ENCODE results near the gene FSIP1. TPM values are rescaled to one million over a fixed set of nuclear protein-coding genes. Genes with fewer than 3 reads are reported as not detected.

Gene FSIP1
- total and polyA plus RNA-seq, 9 of the 15 experiments (the other 6 are each of a cell fraction or from before 2014, with no cell fraction given): 0.07 to 0.51 (median 0.29) TPM

DNA sequence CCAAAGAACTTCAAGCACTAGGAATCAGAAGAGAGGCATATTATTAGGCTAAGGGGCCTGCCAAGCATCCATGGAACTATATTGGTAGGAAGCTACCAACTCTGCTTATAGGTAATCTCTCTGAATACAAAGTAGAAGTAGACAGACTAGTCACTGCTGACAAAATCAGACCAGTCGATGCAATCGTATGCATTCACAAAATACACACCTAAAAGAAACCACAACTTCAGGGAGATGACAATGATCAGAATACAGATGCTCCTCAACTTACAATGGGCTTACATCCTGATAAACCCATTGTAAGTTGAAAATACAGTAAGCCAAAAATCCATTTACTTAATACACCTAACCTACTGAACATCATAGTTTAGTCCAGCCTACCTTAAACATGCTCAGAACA, 94.7 kb downstream of the FSIP1 start:
- Histone ChIP-seq H3K27ac (ENCODE audit: extremely low read depth, low read depth, low read length) (no peak overlapping the region), H3K9me1 (ENCODE audit: control insufficient read depth, insufficient read depth, low read length) (no peaks in the 10 kb centered on the region), H3K9me3 (replicated peaks; ENCODE audit: control insufficient read depth, insufficient read depth, low read depth, low read length) (no peaks in the 10 kb centered on the region), H3K4me3 (no peak overlapping the region), H2AFZ (ENCODE audit: low read depth, low read length) (no peak overlapping the region), H3K27me3 (ENCODE audit: control insufficient read depth in 2 of 2, insufficient read depth in 2 of 2, low read length in 2 of 2) (no peaks in the 10 kb centered on the region), H3K9ac (ENCODE audit: insufficient read depth in 1 of 2, low read depth in 2 of 2, low read length in 2 of 2) (no peak overlapping the region), H3K4me2 (ENCODE audit: insufficient read depth, low read length) (no peak overlapping the region), H3K4me1 (replicated peaks in 1 of 2; ENCODE audit: control insufficient read depth in 2 of 2, insufficient read depth in 2 of 2, low read length in 2 of 2) (peaks cover 0 to 3% of the 10 kb centered on the region in 2 experiments; a peak in 2 of 5 replicates), H3K36me3 (ENCODE audit: control insufficient read depth, insufficient read depth, low read length) (no peaks in the 10 kb centered on the region), H4K20me1 (replicated peaks; ENCODE audit: control insufficient read depth, insufficient read depth, low read length) (no peaks in the 10 kb centered on the region), H3K79me2 (ENCODE audit: control insufficient read depth, insufficient read depth, low read length) (no peaks in the 10 kb centered on the region)
- 11% methylated on average over 2 of the region's 2 CpGs for WGBS (ENCODE audit: insufficient coverage, low coverage, missing lambda C conversion rate)
- ATAC-seq: no peak
- ChIA-PET POLR2A (interaction anchor here (0.7 kb wide), 1 partner anchor 56 kb away, joined by 3 read pairs; no protein-coding TSS in a partner anchor), CTCF (ENCODE audit: low intra/inter-chr PET ratio) (interaction anchor here (3.1 kb wide), 1 partner anchor 69 kb away, joined by 59 read pairs; no protein-coding TSS in a partner anchor)
- FAIRE-seq: no peak
- no TSS peak for BruUV-seq (replicated peaks)
- TF ChIP-seq, protein P1, sequence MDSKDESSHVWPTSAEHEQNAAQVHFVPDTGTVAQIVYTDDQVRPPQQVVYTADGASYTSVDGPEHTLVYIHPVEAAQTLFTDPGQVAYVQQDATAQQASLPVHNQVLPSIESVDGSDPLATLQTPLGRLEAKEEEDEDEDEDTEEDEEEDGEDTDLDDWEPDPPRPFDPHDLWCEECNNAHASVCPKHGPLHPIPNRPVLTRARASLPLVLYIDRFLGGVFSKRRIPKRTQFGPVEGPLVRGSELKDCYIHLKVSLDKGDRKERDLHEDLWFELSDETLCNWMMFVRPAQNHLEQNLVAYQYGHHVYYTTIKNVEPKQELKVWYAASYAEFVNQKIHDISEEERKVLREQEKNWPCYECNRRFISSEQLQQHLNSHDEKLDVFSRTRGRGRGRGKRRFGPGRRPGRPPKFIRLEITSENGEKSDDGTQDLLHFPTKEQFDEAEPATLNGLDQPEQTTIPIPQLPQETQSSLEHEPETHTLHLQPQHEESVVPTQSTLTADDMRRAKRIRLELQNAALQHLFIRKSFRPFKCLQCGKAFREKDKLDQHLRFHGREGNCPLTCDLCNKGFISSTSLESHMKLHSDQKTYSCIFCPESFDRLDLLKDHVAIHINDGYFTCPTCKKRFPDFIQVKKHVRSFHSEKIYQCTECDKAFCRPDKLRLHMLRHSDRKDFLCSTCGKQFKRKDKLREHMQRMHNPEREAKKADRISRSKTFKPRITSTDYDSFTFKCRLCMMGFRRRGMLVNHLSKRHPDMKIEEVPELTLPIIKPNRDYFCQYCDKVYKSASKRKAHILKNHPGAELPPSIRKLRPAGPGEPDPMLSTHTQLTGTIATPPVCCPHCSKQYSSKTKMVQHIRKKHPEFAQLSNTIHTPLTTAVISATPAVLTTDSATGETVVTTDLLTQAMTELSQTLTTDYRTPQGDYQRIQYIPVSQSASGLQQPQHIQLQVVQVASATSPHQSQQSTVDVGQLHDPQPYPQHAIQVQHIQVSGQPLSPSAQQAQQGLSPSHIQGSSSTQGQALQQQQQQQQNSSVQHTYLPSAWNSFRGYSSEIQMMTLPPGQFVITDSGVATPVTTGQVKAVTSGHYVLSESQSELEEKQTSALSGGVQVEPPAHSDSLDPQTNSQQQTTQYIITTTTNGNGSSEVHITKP (IDR thresholded peaks at IDR 0.05; ENCODE audit: partially characterized antibody): peak; percentile 34
- no peak for TF ChIP-seq MTF1 (CRISPR knock-in tag; IDR thresholded peaks at IDR 0.05; ENCODE audit: borderline replicate concordance)
- no peak for DNase-seq (ENCODE audit: extremely low read depth in 1 of 4, low spot score in 3 of 4)
- in situ Hi-C loops (cut with MboI) (no loop called here), intact Hi-C loops (cut with micrococcal nuclease) (loop anchor here (5.0 kb wide), 1 partner anchor 244 kb away; the partner anchor contains the start of gene EIF2AK4)

Data from K562 (cell line).